Middle frontal gyrus (tissue), 1 donor: Measurements from ENCODE around the gene HKDC1.

Source experiments
- DNase-seq: peaks from one replicate; pipeline ENCODE4 v3.0.0-alpha.2; 2015; ENCODE audit warnings: low spot score; ENCODE audit errors: extremely low spot score

The HKDC1 gene

GRCh38 chr10:69215405-69216171 lies 4.5 kb upstream of the HKDC1 start:
- no peak for DNase-seq

GRCh38 chr10:69216577-69217118 lies 3.5 kb upstream of the HKDC1 start:
- DNase-seq: no peak

- DNase-seq: no peak
These were observed 2.9 kb upstream of the HKDC1 start for GRCh38 chr10:69217119-69217754.

GRCh38 chr10:69218831-69219230 lies 1.3 kb upstream of the HKDC1 start:
- DNase-seq: no peak

- DNase-seq: no peak
These were observed 375 bp downstream of the HKDC1 start for GRCh38 chr10:69220507-69220906.

GRCh38 chr10:69222157-69223027 lies 2.3 kb downstream of the HKDC1 start:
- DNase-seq: no peak

- no peak for DNase-seq
These were observed 2.9 kb downstream of the HKDC1 start for GRCh38 chr10:69223028-69223342.

- DNase-seq: no peak
These were observed 4.9 kb downstream of the HKDC1 start for GRCh38 chr10:69224862-69225657.

- DNase-seq: no peak
These were observed 5.5 kb downstream of the HKDC1 start for GRCh38 chr10:69225681-69226080.

- DNase-seq: no peak
These were observed 6.9 kb downstream of the HKDC1 start for GRCh38 chr10:69226919-69227450.

- no peak for DNase-seq
These were observed 8.0 kb downstream of the HKDC1 start for GRCh38 chr10:69228151-69228550.

- no peak for DNase-seq
These were observed 9.4 kb downstream of the HKDC1 start for GRCh38 chr10:69229616-69229916.

- DNase-seq: no peak
These were observed 10.0 kb downstream of the HKDC1 start for GRCh38 chr10:69230128-69230527.

- DNase-seq: no peak
These were observed 12.1 kb downstream of the HKDC1 start for GRCh38 chr10:69232252-69232651.

GRCh38 chr10:69232736-69233480 lies 12.8 kb downstream of the HKDC1 start:
- DNase-seq: no peak

- no peak for DNase-seq
These were observed 14.3 kb downstream of the HKDC1 start for GRCh38 chr10:69234447-69234846.

GRCh38 chr10:69237528-69238159 lies 17.5 kb downstream of the HKDC1 start:
- DNase-seq: peak; percentile 67

- DNase-seq: no peak
These were observed 19.0 kb downstream of the HKDC1 start for GRCh38 chr10:69239136-69239535.

GRCh38 chr10:69239816-69240434 lies 19.8 kb downstream of the HKDC1 start:
- no peak for DNase-seq
